Measurements from ENCODE around the gene CERS5. TPM values are rescaled to one million over a fixed set of nuclear protein-coding genes. Genes with fewer than 3 reads are reported as not detected.
A peak's percentile ranks its signal among the peaks of the same experiment; 100 is the strongest.

Gene CERS5
- total RNA-seq, 2 donors from 2014 or later = 6.7 to 11.2 TPM

DNA sequence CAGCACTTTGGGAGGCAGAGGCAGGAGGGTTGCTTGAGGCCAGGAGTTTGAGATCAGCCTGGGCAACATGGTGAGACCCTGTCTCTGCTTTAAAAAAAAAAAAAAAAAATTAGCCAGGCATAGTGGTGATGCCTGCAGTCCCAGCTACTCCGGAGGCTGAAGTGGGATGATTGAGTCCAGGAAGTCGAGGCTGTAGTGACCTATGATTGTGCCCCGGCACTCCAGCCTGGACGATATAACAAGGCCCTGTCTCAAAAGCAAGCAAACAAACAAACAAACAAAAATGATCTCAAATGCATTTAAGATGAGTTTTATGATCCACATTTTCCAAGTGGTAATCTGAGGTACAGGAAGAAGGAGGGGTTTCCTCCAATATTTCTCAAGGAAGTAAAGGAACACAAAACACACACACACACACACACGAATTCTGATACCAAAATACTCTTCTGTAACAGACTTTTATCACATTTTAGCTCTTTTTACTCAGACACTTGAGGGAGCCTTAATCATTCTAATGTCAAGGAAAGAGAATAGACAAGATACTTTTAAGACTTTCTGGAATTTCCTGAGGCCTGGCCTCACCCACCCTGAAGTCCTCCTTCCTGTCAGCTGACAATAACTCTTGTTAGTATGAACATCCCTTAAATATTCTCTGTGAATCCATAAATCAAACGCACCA, 44.4 kb upstream of the CERS5 start:
- Histone ChIP-seq H3K27me3 (no peaks in the 10 kb centered on the region), H3K36me3 (peaks cover 4% of the 10 kb centered on the region), H3K9me3 (no peaks in the 10 kb centered on the region), H3K4me3 (no peak overlapping the region), H3K27ac (peak overlapping the region; percentile 29 to 51), H3K4me1 (peaks cover 0 to 10% of the 10 kb centered on the region in 2 donors)
- DNase-seq (ENCODE audit: low spot score) = no peak
- TF ChIP-seq, protein P1, sequence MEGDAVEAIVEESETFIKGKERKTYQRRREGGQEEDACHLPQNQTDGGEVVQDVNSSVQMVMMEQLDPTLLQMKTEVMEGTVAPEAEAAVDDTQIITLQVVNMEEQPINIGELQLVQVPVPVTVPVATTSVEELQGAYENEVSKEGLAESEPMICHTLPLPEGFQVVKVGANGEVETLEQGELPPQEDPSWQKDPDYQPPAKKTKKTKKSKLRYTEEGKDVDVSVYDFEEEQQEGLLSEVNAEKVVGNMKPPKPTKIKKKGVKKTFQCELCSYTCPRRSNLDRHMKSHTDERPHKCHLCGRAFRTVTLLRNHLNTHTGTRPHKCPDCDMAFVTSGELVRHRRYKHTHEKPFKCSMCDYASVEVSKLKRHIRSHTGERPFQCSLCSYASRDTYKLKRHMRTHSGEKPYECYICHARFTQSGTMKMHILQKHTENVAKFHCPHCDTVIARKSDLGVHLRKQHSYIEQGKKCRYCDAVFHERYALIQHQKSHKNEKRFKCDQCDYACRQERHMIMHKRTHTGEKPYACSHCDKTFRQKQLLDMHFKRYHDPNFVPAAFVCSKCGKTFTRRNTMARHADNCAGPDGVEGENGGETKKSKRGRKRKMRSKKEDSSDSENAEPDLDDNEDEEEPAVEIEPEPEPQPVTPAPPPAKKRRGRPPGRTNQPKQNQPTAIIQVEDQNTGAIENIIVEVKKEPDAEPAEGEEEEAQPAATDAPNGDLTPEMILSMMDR (IDR thresholded peaks at IDR 0.05) = no peak

DNA sequence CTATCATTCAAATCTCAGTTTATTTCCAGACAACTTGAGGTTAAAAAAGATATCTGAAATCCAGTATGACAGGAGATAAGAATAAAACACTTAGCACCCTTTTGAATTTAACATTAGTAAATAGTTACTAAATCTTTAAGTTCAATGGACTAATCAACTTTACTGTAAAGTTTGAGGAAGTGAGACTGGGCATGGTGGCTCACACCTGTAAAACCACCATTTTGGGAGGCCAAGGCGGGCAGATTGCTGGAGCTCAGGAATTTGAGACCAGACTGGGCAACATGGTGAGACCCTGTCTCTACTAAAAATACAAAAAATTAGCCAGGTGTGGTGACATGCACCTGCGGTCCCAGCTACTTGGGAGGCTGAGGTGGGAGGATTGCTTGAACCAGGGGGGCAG, 40.3 kb upstream of the CERS5 start:
- Histone ChIP-seq H3K36me3 (peaks cover 37% of the 10 kb centered on the region), H3K27me3 (no peaks in the 10 kb centered on the region), H3K4me1 (peaks cover 0 to 10% of the 10 kb centered on the region in 2 donors), H3K4me3 (no peak overlapping the region), H3K9me3 (no peaks in the 10 kb centered on the region), H3K27ac (no peak overlapping the region)
- DNase-seq (ENCODE audit: low spot score) = no peak
- TF ChIP-seq, protein P1 (IDR thresholded peaks at IDR 0.05) = no peak

DNA sequence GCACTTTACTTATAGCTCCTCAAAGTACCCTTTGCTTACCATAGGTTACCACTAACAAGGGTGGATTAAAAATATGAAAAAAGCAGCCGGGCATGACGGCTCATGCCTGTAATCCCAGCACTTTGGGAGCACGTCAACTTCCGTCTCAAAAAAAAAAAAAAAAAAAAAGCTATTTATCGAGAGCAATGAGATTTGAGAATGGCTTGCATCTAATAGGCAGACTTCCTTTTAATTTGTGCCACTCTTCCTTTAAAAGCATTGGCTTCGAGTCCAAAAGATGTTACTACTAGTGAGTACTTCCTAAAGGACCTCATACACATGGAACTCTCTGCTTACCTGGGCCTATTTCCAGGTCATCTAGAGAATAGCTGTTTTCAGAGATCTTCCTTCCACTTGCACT, 38.5 kb upstream of the CERS5 start:
- Histone ChIP-seq H3K4me1 (no peaks in the 10 kb centered on the region), H3K36me3 (peaks cover 46% of the 10 kb centered on the region), H3K4me3 (no peak overlapping the region), H3K27me3 (no peaks in the 10 kb centered on the region), H3K9me3 (no peaks in the 10 kb centered on the region), H3K27ac (no peak overlapping the region)
- TF ChIP-seq, protein P1 (IDR thresholded peaks at IDR 0.05) = no peak
- DNase-seq (ENCODE audit: low spot score) = no peak

DNA sequence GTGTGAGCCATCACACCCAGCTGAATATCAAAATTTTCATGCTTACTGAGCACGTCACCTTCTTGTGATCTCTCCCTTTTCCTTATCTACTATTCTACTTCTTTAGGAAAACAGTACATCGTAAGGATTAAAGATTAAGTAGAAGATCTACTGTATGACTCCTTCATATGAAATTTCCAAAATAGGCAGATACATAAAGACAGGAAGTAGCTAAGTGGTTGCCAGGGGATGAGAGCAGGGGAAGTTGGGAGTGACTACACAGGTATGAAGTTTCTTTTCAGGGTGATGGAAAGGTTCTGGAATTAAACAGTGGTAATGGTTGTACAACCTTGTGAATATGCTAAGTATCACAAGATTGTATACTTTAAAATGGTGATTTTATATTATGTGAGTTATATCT, 36.5 kb upstream of the CERS5 start:
- Histone ChIP-seq H3K36me3 (peaks cover 56% of the 10 kb centered on the region), H3K9me3 (no peaks in the 10 kb centered on the region), H3K27me3 (no peaks in the 10 kb centered on the region), H3K27ac (no peak overlapping the region), H3K4me1 (no peaks in the 10 kb centered on the region), H3K4me3 (no peak overlapping the region)
- TF ChIP-seq, protein P1 (IDR thresholded peaks at IDR 0.05) = no peak
- no peak for DNase-seq (ENCODE audit: low spot score)

DNA sequence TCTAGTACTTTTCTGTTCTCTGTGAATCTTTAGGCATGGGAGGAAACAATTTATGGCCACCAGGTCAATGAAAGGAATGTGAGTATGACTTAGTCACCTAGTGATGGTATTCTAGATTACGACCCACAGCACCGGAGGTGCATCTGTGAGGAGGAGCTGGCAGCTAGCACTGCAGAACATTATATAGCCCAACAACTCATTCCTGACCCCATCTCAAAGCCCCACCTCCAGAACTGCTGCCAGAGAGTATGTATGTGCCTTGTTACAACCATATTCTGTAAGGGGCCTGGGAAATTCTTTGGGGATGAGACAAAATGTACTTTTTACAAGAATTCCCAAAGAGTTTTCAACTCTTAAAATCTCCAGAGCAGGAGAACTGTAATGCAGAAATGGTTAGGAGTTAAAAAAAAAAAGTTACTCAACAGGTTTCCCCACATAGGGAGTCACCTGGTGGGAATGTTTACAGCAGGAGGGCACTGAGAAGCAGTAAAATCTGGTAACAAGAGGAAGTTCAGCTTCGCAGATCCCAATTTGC, 34.9 kb upstream of the CERS5 start:
- no peak for DNase-seq (ENCODE audit: low spot score)
- H3K36me3 ChIP-seq = peaks cover 61% of the 10 kb centered on the region
- no peak overlapping the region for H3K4me3 ChIP-seq
- no peak overlapping the region for H3K27ac ChIP-seq
- H3K9me3 ChIP-seq = no peaks in the 10 kb centered on the region
- H3K27me3 ChIP-seq = no peaks in the 10 kb centered on the region
- TF ChIP-seq, protein P1 (IDR thresholded peaks at IDR 0.05) = no peak
- H3K4me1 ChIP-seq = no peaks in the 10 kb centered on the region

All from right atrium auricular region (tissue), 2 donors.